BLaER1 (cell line): ENCODE results near the gene EIPR1.

Experiments
- H3K27ac ChIP-seq: shearing (Covaris generic); formaldehyde crosslinking; 2 replicates; pipeline ENCODE4 v1.8.1; 2022
- H3K27me3 ChIP-seq: shearing (Covaris generic); formaldehyde crosslinking; 2 replicates; pipeline ENCODE4 v1.8.1; 2022
- H3K36me3 ChIP-seq: shearing (Covaris generic); formaldehyde crosslinking; 2 replicates; pipeline ENCODE4 v1.8.1; 2022
- H3K4me1 ChIP-seq: shearing (Covaris generic); formaldehyde crosslinking; 2 replicates; pipeline ENCODE4 v1.8.1; 2022
- H3K4me2 ChIP-seq: shearing (Covaris generic); formaldehyde crosslinking; 2 replicates; pipeline ENCODE4 v1.8.1; 2022
- H3K4me3 ChIP-seq: shearing (Covaris generic); formaldehyde crosslinking; 2 replicates; pipeline ENCODE4 v1.8.1; 2022
- H3K9ac ChIP-seq: shearing (Covaris generic); formaldehyde crosslinking; 2 replicates; pipeline ENCODE4 v1.8.1; 2022
- H3K9me3 ChIP-seq: shearing (Covaris generic); formaldehyde crosslinking; 2 replicates; pipeline ENCODE4 v1.8.1; 2022
- H4K20me1 ChIP-seq: shearing (Covaris generic); formaldehyde crosslinking; 2 replicates; pipeline ENCODE4 v1.8.1; 2022
- Cebpa-rat ChIP-seq: shearing (Covaris generic); IDR thresholded peaks from 2 replicates; pipeline ENCODE4 v1.8.1; 2022

The EIPR1 gene

GRCh38 chr2:3329491-3329890 is 48.1 kb downstream of the EIPR1 start:
- no peak for TF ChIP-seq Cebpa-rat
- Histone ChIP-seq H3K9me3 (peaks cover 6% of the 10 kb centered on the region; the same call in 1 of the 2 replicates), H3K4me2 (no peak overlapping the region), H4K20me1 (peaks cover 21% of the 10 kb centered on the region; the same call in 1 of the 2 replicates), H3K4me3 (no peak overlapping the region), H3K27me3 (no peaks in the 10 kb centered on the region), H3K27ac (no peak overlapping the region), H3K36me3 (peaks cover 76% of the 10 kb centered on the region), H3K9ac (no peak overlapping the region), H3K4me1 (peaks cover 8% of the 10 kb centered on the region; the same call in 1 of the 2 replicates)

DNA sequence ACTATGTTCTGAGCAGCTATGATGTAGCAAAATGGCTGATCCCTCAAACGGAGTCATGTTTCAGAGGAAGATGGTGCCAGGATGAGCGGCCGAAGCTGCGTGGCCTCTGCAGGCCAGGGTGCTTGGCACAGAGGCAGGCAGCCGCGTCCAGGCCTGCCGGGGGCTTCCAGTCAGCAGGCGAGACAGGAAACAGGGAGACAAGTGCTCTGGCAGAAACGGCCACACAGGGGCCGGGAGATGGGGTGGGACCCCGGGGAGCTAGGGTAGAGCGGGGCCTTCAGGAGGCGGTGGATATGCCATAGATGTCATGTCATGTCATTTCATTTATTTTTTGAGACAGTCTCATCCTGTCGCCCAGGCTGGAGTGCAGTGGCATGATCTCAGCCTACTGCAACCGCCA is 50.7 kb downstream of the EIPR1 start:
- no peaks in the 10 kb centered on the region for H3K27me3 ChIP-seq
- no peak overlapping the region for H3K4me2 ChIP-seq
- H3K27ac ChIP-seq: no peak overlapping the region
- H3K4me3 ChIP-seq: no peak overlapping the region
- H4K20me1 ChIP-seq: peaks cover 21% of the 10 kb centered on the region; the same call in 1 of the 2 replicates
- peaks cover 74% of the 10 kb centered on the region for H3K36me3 ChIP-seq
- TF ChIP-seq Cebpa-rat: no peak
- peaks cover 8% of the 10 kb centered on the region; the same call in 1 of the 2 replicates for H3K4me1 ChIP-seq
- peaks cover 6% of the 10 kb centered on the region; the same call in 1 of the 2 replicates for H3K9me3 ChIP-seq
- H3K9ac ChIP-seq: no peak overlapping the region

GRCh38 chr2:3326182-3326537 is 51.5 kb downstream of the EIPR1 start:
- Histone ChIP-seq H4K20me1 (peaks cover 21% of the 10 kb centered on the region; the same call in 1 of the 2 replicates), H3K4me1 (peaks cover 8% of the 10 kb centered on the region; the same call in 1 of the 2 replicates), H3K36me3 (peaks cover 77% of the 10 kb centered on the region), H3K4me3 (no peak overlapping the region), H3K9me3 (peaks cover 6% of the 10 kb centered on the region; the same call in 1 of the 2 replicates), H3K9ac (no peak overlapping the region), H3K27me3 (no peaks in the 10 kb centered on the region), H3K27ac (no peak overlapping the region), H3K4me2 (no peak overlapping the region)
- no peak for TF ChIP-seq Cebpa-rat

DNA sequence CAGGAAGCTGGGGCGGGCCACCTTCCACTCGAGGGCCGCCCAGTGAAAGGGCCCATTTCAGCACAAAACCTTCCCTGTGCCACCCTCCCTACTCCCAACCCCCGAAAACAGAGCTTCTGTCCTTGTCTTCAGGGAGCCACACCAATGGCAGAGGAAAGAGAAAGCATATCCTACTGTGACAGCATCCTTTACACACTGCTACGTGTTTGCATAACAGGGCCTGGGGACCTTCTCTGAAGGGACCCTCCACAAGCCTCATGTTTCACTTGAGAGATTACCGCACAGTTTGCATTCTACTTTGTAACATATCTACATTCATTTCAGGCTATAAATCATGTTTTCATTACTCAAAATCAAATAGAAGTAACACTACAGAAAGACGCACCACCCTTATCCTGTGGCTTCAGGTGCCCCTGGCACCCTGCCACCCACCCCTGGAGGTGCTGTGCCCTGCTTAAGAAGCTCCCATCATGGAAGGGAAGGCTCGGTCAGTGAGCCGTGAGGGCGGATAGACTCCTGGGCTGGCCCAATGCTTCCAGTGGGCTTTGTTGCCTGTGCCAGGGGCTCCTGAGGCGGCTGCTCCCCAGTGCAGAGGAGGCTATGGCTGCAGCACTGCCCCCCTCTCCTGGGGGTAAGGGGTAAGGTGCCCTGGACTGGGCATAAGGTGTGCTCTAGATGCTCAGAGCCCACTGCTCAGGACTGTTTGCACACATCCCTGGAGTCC is 52.0 kb downstream of the EIPR1 start:
- Histone ChIP-seq H3K4me2 (no peak overlapping the region), H3K4me3 (no peak overlapping the region), H3K9ac (no peak overlapping the region), H3K27ac (no peak overlapping the region), H3K27me3 (no peaks in the 10 kb centered on the region), H4K20me1 (peaks cover 21% of the 10 kb centered on the region; the same call in 1 of the 2 replicates), H3K9me3 (peaks cover 2% of the 10 kb centered on the region; the same call in 1 of the 2 replicates), H3K36me3 (peaks cover 72% of the 10 kb centered on the region), H3K4me1 (peaks cover 8% of the 10 kb centered on the region; the same call in 1 of the 2 replicates)
- TF ChIP-seq Cebpa-rat: no peak

GRCh38 chr2:3324404-3325281 is 53.0 kb downstream of the EIPR1 start:
- Histone ChIP-seq H4K20me1 (peaks cover 27% of the 10 kb centered on the region; the same call in 1 of the 2 replicates), H3K36me3 (peaks cover 69% of the 10 kb centered on the region)
- no peak for TF ChIP-seq Cebpa-rat

DNA sequence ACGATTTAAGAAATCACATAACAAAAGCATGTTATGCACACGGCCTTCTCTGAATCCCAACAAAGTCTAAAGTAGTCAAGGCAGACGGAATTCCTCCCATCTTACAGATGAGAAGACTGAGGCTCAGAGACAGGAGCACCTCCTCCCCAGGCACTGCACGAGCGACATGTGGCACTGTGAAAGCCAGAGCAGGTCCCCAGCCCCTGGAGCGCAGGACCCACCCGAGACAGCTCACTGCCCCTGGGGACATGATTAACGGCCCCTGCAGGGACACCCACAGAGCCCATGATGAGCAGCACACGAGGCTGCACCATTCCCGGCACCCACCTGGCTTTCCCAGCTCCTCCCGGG is 53.6 kb downstream of the EIPR1 start:
- no peak overlapping the region for H3K27ac ChIP-seq
- H3K9ac ChIP-seq: no peak overlapping the region
- no peak overlapping the region for H3K4me2 ChIP-seq
- H3K27me3 ChIP-seq: no peaks in the 10 kb centered on the region
- TF ChIP-seq Cebpa-rat: no peak
- H3K36me3 ChIP-seq: peaks cover 68% of the 10 kb centered on the region
- peaks cover 31% of the 10 kb centered on the region; the same call in 1 of the 2 replicates for H4K20me1 ChIP-seq
- H3K4me1 ChIP-seq: peaks cover 8% of the 10 kb centered on the region; the same call in 1 of the 2 replicates
- H3K9me3 ChIP-seq: no peaks in the 10 kb centered on the region
- no peak overlapping the region for H3K4me3 ChIP-seq

More at GRCh38 chr2:3324404-3325281, 53.0 kb downstream of the EIPR1 start:
- H3K4me1 ChIP-seq: peaks cover 8% of the 10 kb centered on the region; the same call in 1 of the 2 replicates
- H3K27ac ChIP-seq: no peak overlapping the region
- no peak overlapping the region for H3K4me2 ChIP-seq
- H3K27me3 ChIP-seq: no peaks in the 10 kb centered on the region
- H3K9me3 ChIP-seq: no peaks in the 10 kb centered on the region
- no peak overlapping the region for H3K9ac ChIP-seq
- no peak overlapping the region for H3K4me3 ChIP-seq

GRCh38 chr2:3323360-3324035 is 54.1 kb downstream of the EIPR1 start:
- no peak overlapping the region for H3K27ac ChIP-seq
- TF ChIP-seq Cebpa-rat: no peak
- H3K4me1 ChIP-seq: peaks cover 8% of the 10 kb centered on the region; the same call in 1 of the 2 replicates
- no peaks in the 10 kb centered on the region for H3K9me3 ChIP-seq
- no peak overlapping the region for H3K9ac ChIP-seq
- H4K20me1 ChIP-seq: peaks cover 31% of the 10 kb centered on the region; the same call in 1 of the 2 replicates
- peaks cover 73% of the 10 kb centered on the region for H3K36me3 ChIP-seq
- H3K4me3 ChIP-seq: no peak overlapping the region
- no peaks in the 10 kb centered on the region for H3K27me3 ChIP-seq
- no peak overlapping the region for H3K4me2 ChIP-seq

DNA sequence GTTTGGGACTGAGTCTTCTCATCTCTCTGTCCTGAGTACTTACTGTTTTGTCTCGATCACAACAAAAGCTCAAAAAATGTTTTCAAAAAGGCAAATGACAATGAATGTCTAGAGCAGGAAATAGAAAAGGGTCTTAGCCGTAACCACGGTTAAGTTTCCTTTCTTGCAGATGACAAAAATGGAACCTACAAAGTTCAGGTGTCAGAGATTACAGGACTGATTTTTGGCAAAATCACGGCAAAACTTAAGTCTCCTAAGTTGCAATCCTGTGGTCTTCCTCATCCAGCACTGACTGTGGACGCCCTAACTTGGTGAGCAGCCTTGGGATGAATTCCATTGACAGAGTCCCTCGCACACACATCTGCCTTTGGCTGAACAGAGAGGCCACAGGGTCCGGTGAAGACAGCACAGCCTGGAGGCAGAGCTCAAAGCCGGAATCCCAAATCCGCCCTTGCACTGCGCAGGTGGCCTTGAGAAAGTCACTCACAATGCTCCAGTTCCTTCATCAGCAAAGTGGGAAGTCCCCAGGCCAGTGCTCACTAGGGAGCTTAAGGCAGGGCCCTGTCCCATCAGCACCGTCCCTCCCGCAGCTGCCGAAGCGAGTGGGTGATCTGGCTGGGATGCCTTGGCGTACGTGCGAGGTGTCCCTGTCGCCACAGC is 55.2 kb downstream of the EIPR1 start:
- H3K9me3 ChIP-seq: no peaks in the 10 kb centered on the region
- no peak overlapping the region for H3K27ac ChIP-seq
- no peaks in the 10 kb centered on the region for H3K27me3 ChIP-seq
- H3K4me1 ChIP-seq: peaks cover 7% of the 10 kb centered on the region; the same call in 1 of the 2 replicates
- no peak overlapping the region for H3K4me2 ChIP-seq
- no peak overlapping the region for H3K9ac ChIP-seq
- no peak for TF ChIP-seq Cebpa-rat
- no peak overlapping the region for H3K4me3 ChIP-seq
- peaks cover 31% of the 10 kb centered on the region; the same call in 1 of the 2 replicates for H4K20me1 ChIP-seq
- H3K36me3 ChIP-seq: peaks cover 82% of the 10 kb centered on the region

- H3K4me1 ChIP-seq: peaks cover 1% of the 10 kb centered on the region; the same call in 1 of the 2 replicates
- no peak overlapping the region for H3K4me2 ChIP-seq
- no peak overlapping the region for H3K9ac ChIP-seq
- H4K20me1 ChIP-seq: peaks cover 26% of the 10 kb centered on the region; the same call in 1 of the 2 replicates
- H3K27ac ChIP-seq: no peak overlapping the region
- H3K36me3 ChIP-seq: peaks cover 82% of the 10 kb centered on the region
- H3K4me3 ChIP-seq: no peak overlapping the region
- no peaks in the 10 kb centered on the region for H3K9me3 ChIP-seq
- TF ChIP-seq Cebpa-rat: no peak
- H3K27me3 ChIP-seq: no peaks in the 10 kb centered on the region
These were observed 55.8 kb downstream of the EIPR1 start for GRCh38 chr2:3321825-3322224.
